Right lobe of liver (tissue), 6 donors: ENCODE results near the gene VCL. TPM values are rescaled to one million over a fixed set of nuclear protein-coding genes. Genes with fewer than 3 reads are reported as not detected.

ENCODE experiments used
- ATAC-seq, 4 donors: fragments of 200-7000 bp; cut with Tn5 transposase; one replicate each; pipeline ENCODE4 v1.9.1; 2020; ENCODE audit warnings: mild to moderate bottlenecking in 4 of 4, moderate library complexity in 4 of 4
- DNase-seq, 3 donors: peaks; one replicate each; pipeline ENCODE4 v3.0.0-alpha.2; 2020
- H3K27ac ChIP-seq, 3 donors: fragments of 200-600 bp; one replicate each; pipeline ENCODE4 v1.8.0; 2022
- H3K27me3 ChIP-seq, 2 donors: fragments of 200-600 bp; one replicate each; pipeline ENCODE4 v1.8.0; 2022
- H3K36me3 ChIP-seq, 4 donors: fragments of 200-600 bp; sonication (generic) in 1 of 4; one replicate each; pipeline versions ENCODE4 v1.5.1 to v1.8.0; 2017 to 2022; ENCODE audit warnings: control low read depth in 1 of 4
- H3K4me1 ChIP-seq, 4 donors: fragments of 200-600 bp; sonication (generic) in 1 of 4; one replicate each; pipeline versions ENCODE4 v1.5.1 to v1.8.0; 2017 to 2022; ENCODE audit warnings: control low read depth in 1 of 4
- H3K4me3 ChIP-seq, 3 donors: fragments of 200-600 bp; one replicate each; pipeline ENCODE4 v1.8.0; 2022
- H3K9me3 ChIP-seq, 4 donors: fragments of 200-600 bp; sonication (generic) in 1 of 4; one replicate each; pipeline versions ENCODE4 v1.5.1 to v1.8.0; 2017 to 2022; ENCODE audit warnings: control low read depth in 1 of 4
- CTCF ChIP-seq, 4 donors: fragments of 200-600 bp in 3 of 4; fragments of 450-650 bp in 1 of 4; IDR thresholded peaks; one replicate each; pipeline versions ENCODE4 v1.5.1 to v1.8.0; 2016 to 2022; ENCODE audit warnings: antibody characterized with exemption in 4 of 4, mild to moderate bottlenecking in 2 of 4
- POLR2A ChIP-seq: fragments of 450-650 bp; IDR thresholded peaks from one replicate; pipeline ENCODE4 v1.6.1; 2017; ENCODE audit warnings: antibody characterized with exemption, mild to moderate bottlenecking
- WGBS: methylation state at CpG from one replicate; pipeline ENCODE4 v1.1.6; 2018; ENCODE audit warnings: low coverage, low lambda C conversion rate; ENCODE audit not compliant: insufficient coverage; ENCODE audit errors: missing lambda C conversion rate; 5-methylcytosine and 5-hydroxymethylcytosine counted together
- intact Hi-C, 2 donors: fragments of 100-400 bp; cut with DNase I; formaldehyde crosslinking; loops; one replicate each; pipeline versions ENCODE4 v1.11.2 to v1.14.1; 2022
- total RNA-seq, 6 experiments: library from RNA; depleted of rRNA in 2 of 6; stranded (reverse); fragments of >200 nt in 2 of 6; fragmentation: NEBNext Ultra II Directional in 3 of 6; extraction: Animal tissue kit (Norgen Biotek cat#: 25700) in 3 of 6; gene quantifications; one replicate each; pipeline versions ENCODE4 v1.1.0 to v1.2.4, GENCODE V29; 2016 to 2023
- donor health status: DM: no; HTN: yes; CAD: no.
- donor health status: DM: no; HTN: no; CAD: no.
- donor health status: DM: no; HTN: no; CAD: no.
- donor health status: DM: no; HTN: yes; CAD: no.
- donor health status: DM: no; HTN: yes; CAD: no.

The VCL gene
- total RNA-seq, 6 experiments from 2014 or later = 13.2 to 58.9 (median 27.5) TPM

GRCh38 chr10:74113546-74113945, 115.6 kb downstream of the VCL start:
- H3K4me1 ChIP-seq = no peaks in the 10 kb centered on the region
- peaks cover 0 to 62% (median 27%) of the 10 kb centered on the region in 4 donors for H3K36me3 ChIP-seq
- 82% methylated on average over 1 of the region's 1 CpG for WGBS
- no peak for TF ChIP-seq CTCF (IDR thresholded peaks at IDR 0.05)
- no peaks in the 10 kb centered on the region for H3K27me3 ChIP-seq
- ATAC-seq = peak in 2 of 4 donors; percentile 19 to 52
- H3K9me3 ChIP-seq = no peaks in the 10 kb centered on the region
- H3K27ac ChIP-seq = no peak overlapping the region
- DNase-seq = no peak
- no peak overlapping the region for H3K4me3 ChIP-seq
- intact Hi-C loops = no loop called here

- H3K9me3 ChIP-seq = no peaks in the 10 kb centered on the region
- H3K4me3 ChIP-seq = no peak overlapping the region
- H3K27me3 ChIP-seq = no peaks in the 10 kb centered on the region
- intact Hi-C loops = no loop called here
- no peak overlapping the region for H3K27ac ChIP-seq
- 89% methylated on average over 9 of the region's 12 CpGs for WGBS
- no peaks in the 10 kb centered on the region for H3K4me1 ChIP-seq
- ATAC-seq (no peak), DNase-seq (no peak)
- TF ChIP-seq CTCF (IDR thresholded peaks at IDR 0.05) (no peak), POLR2A (no peak)
- H3K36me3 ChIP-seq = peaks cover 0 to 62% (median 28%) of the 10 kb centered on the region in 4 donors
Measured at GRCh38 chr10:74114041-74114448, 116.1 kb downstream of the VCL start.

DNA sequence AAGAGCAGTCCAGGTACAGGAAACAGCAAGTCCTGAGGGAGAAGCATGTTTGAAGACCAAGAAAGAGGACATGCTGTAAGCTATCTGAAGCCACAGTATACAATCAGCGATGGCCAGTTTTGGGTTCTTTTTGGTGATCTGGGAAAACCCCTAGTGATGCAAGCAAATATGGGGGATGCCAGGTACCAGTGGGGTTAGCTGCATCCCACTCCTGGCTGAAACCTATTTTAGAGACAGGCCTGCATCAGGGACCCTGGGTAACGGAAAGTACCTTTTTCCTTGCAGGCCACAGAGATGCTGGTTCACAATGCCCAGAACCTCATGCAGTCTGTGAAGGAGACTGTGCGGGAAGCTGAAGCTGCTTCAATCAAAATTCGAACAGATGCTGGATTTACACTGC, 119.8 kb downstream of the VCL start:
- intact Hi-C loops = no loop called here
- H3K36me3 ChIP-seq = peaks cover 0 to 57% (median 20%) of the 10 kb centered on the region in 4 donors
- H3K9me3 ChIP-seq = no peaks in the 10 kb centered on the region
- H3K27me3 ChIP-seq = no peaks in the 10 kb centered on the region
- H3K4me3 ChIP-seq = no peak overlapping the region
- no peak overlapping the region for H3K27ac ChIP-seq
- ATAC-seq (no peak), DNase-seq (no peak)
- WGBS = 91% methylated on average over 3 of the region's 4 CpGs
- TF ChIP-seq CTCF (IDR thresholded peaks at IDR 0.05) (no peak), POLR2A (no peak)
- no peaks in the 10 kb centered on the region for H3K4me1 ChIP-seq

- Histone ChIP-seq H3K27me3 (no peaks in the 10 kb centered on the region), H3K4me3 (no peak overlapping the region), H3K27ac (no peak overlapping the region), H3K36me3 (peaks cover 0 to 61% (median 25%) of the 10 kb centered on the region in 4 donors), H3K4me1 (no peaks in the 10 kb centered on the region), H3K9me3 (no peaks in the 10 kb centered on the region)
- TF ChIP-seq CTCF (IDR thresholded peaks at IDR 0.05) = no peak
- no peak for TF ChIP-seq POLR2A
- DNase-seq (no peak), ATAC-seq (peak in 3 of 4 donors; percentile 29 to 49 (median 36))
- 79% methylated on average over 3 of the region's 3 CpGs for WGBS
- intact Hi-C loops = no loop called here
Measured at GRCh38 chr10:74118804-74119203, 120.9 kb downstream of the VCL start.

GRCh38 chr10:74120911-74121310, 123.0 kb downstream of the VCL start:
- WGBS = 56% methylated on average over 1 of the region's 1 CpG
- no peak for ATAC-seq

More at GRCh38 chr10:74120911-74121310, 123.0 kb downstream of the VCL start:
- no peak for DNase-seq
- Histone ChIP-seq H3K36me3 (peaks cover 0 to 60% (median 28%) of the 10 kb centered on the region in 4 donors), H3K9me3 (no peaks in the 10 kb centered on the region), H3K27me3 (no peaks in the 10 kb centered on the region), H3K27ac (no peak overlapping the region), H3K4me1 (no peaks in the 10 kb centered on the region), H3K4me3 (no peak overlapping the region)
- TF ChIP-seq CTCF (IDR thresholded peaks at IDR 0.05) = no peak
- no peak for TF ChIP-seq POLR2A
- intact Hi-C loops = loop anchor here in 1 of 2 donors (10.0 kb wide), 1 partner anchor 114 kb away; no protein-coding TSS in a partner anchor
